HepG2 (cell line): Measurements from ENCODE around the gene E2F1. TPM values are rescaled to one million over a fixed set of nuclear protein-coding genes. Genes with fewer than 3 reads are reported as not detected.

ENCODE experiments used
- AHR ChIP-seq: IDR thresholded peaks from 2 replicates; pipeline ENCODE4 v1.6.1; 2018; ENCODE audit warnings: missing genetic modification reagents, missing compliant biosample characterization
- CEBPG ChIP-seq: IDR thresholded peaks from 2 replicates; pipeline ENCODE4 v1.6.1; 2016
- FLYWCH1 ChIP-seq: sonication (generic); formaldehyde crosslinking; IDR thresholded peaks from 2 replicates; pipeline ENCODE4 v1.8.1; 2023; ENCODE audit warnings: mild to moderate bottlenecking, missing genetic modification reagents
- FOXP4 ChIP-seq: sonication (generic); formaldehyde crosslinking; IDR thresholded peaks from 2 replicates; pipeline ENCODE4 v1.4.0; 2020; ENCODE audit warnings: missing genetic modification reagents
- HES4 ChIP-seq: sonication (generic); formaldehyde crosslinking; IDR thresholded peaks from 2 replicates; pipeline ENCODE4 v1.9.0; 2021; ENCODE audit warnings: mild to moderate bottlenecking, missing genetic modification reagents, borderline replicate concordance
- IKZF1 ChIP-seq: fragments of 450-650 bp; IDR thresholded peaks from 2 replicates; pipeline ENCODE4 v1.7.1; 2016
- KMT2B ChIP-seq: IDR thresholded peaks from 2 replicates; pipeline ENCODE4 v1.6.1; 2016; ENCODE audit warnings: missing genetic modification reagents, missing compliant biosample characterization
- PREB ChIP-seq: sonication (generic); formaldehyde crosslinking; IDR thresholded peaks from 2 replicates; pipeline ENCODE4 v1.4.0; 2020; ENCODE audit warnings: missing genetic modification reagents
- PRMT3 ChIP-seq: sonication (generic); formaldehyde crosslinking; IDR thresholded peaks from 2 replicates; pipeline ENCODE4 v1.8.1; 2022; ENCODE audit warnings: low read depth, mild to moderate bottlenecking, moderate library complexity, missing genetic modification reagents, borderline replicate concordance
- SALL1 ChIP-seq: sonication (generic); formaldehyde crosslinking; IDR thresholded peaks from 2 replicates; pipeline ENCODE4 v1.8.0; 2022; ENCODE audit warnings: mild to moderate bottlenecking, missing genetic modification reagents
- TCF7L2 ChIP-seq: IDR thresholded peaks from 2 replicates; pipeline ENCODE4 v1.6.1; 2011; ENCODE audit warnings: mild to moderate bottlenecking, low read depth, low read length, moderate library complexity
- THAP11 ChIP-seq: IDR thresholded peaks from 2 replicates; pipeline ENCODE4 v1.6.1; 2016; ENCODE audit warnings: missing biosample characterization, missing genetic modification reagents
- ZBTB46 ChIP-seq: sonication (generic); formaldehyde crosslinking; IDR thresholded peaks from 2 replicates; pipeline ENCODE4 v1.4.0; 2020; ENCODE audit warnings: mild to moderate bottlenecking, missing genetic modification reagents, borderline replicate concordance
- ZMAT5 ChIP-seq: sonication (generic); formaldehyde crosslinking; IDR thresholded peaks from 2 replicates; pipeline ENCODE4 v1.5.0; 2020; ENCODE audit warnings: mild to moderate bottlenecking, low read depth, missing genetic modification reagents, borderline replicate concordance
- ZMYM2 ChIP-seq: sonication (generic); formaldehyde crosslinking; IDR thresholded peaks from 2 replicates; pipeline ENCODE4 v1.8.0; 2022; ENCODE audit warnings: mild to moderate bottlenecking, missing genetic modification reagents
- ZNF44 ChIP-seq: sonication (generic); formaldehyde crosslinking; IDR thresholded peaks from 2 replicates; pipeline ENCODE4 v1.5.1; 2020; ENCODE audit warnings: mild to moderate bottlenecking, missing genetic modification reagents
- ZNF484 ChIP-seq: sonication (generic); formaldehyde crosslinking; IDR thresholded peaks from 2 replicates; pipeline ENCODE4 v1.5.1; 2020; ENCODE audit warnings: mild to moderate bottlenecking, low read depth, missing genetic modification reagents, borderline replicate concordance
- ZNF512B ChIP-seq: sonication (generic); formaldehyde crosslinking; IDR thresholded peaks from 2 replicates; pipeline ENCODE4 v1.5.1; 2020; ENCODE audit warnings: missing genetic modification reagents, mild to moderate bottlenecking, borderline replicate concordance
- ZNF644 ChIP-seq: IDR thresholded peaks from 2 replicates; pipeline ENCODE4 v1.6.1; 2016; ENCODE audit warnings: low read depth
- polyA plus RNA-seq, 8 experiments: library from polyadenylated mRNA; depleted of rRNA in 3 of 8; stranded (reverse) in 7 of 8; unstranded in 1 of 8; fragments of >200 nt; fragmentation: Illumina TruSeq in 4 of 8; extraction: Trizol in 4 of 8; gene quantifications; 2 replicates each; pipeline versions ENCODE4 v1.2.1 to v1.2.3, GENCODE V29; 2011 to 2016; ENCODE audit warnings: low read depth in 4 of 8, missing spikeins in 1 of 8, mixed read lengths in 1 of 8; ENCODE audit not compliant: insufficient read depth in 1 of 8
- total RNA-seq, 5 experiments: library from RNA; depleted of rRNA; stranded (reverse); fragments of >200 nt; fragmentation: Illumina TruSeq; extraction: Trizol; gene quantifications; 2 replicates each; pipeline ENCODE4 v1.2.3, GENCODE V29; 2016; ENCODE audit warnings: low read depth in 1 of 5
- TF ChIP-seq, protein P1 (sequence below): IDR thresholded peaks from 2 replicates; pipeline ENCODE4 v1.6.1; 2012; ENCODE audit warnings: low read depth, low read length, improper control_type of control experiment

Gene E2F1
- total and polyA plus RNA-seq, 2 of the 13 experiments (the other 11 are each of a cell fraction or from before 2014, with no cell fraction given), result 25.5 to 39.4 TPM

DNA sequence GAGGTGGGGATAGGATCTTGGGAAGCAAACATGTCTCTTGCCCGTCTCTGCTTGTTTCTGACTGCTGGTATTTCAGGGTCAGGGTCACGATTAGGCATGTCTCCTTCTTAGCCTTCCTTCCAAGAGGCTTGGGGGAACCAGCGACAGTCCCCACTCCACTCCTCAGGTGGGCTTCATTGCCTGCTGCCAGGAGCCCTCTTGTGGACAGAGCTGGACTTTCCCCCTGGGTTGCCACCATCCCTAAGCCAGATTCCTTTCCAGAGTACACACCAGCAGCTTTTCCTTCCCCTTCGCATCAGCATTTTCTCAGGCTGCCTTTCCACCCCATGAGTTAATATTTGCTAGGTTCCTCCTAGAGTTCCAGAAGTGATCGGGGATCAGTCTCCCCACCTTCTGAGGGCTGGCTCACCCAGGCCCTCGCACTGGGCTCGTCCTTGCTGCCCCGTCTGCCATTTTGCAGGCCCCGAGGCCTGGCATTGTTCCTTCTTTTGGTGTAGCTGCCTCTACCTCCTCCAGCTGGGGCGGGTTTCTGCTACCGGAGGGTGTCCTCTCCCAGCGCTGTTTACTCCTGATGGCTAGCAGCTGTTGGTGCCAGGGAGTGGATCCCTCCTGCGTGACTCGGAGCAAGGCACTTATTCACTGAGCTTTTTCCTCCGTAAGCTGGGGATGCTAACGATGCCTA, 32.8 kb downstream of the E2F1 start (continued):
- TF ChIP-seq TCF7L2 (no peak), ZMYM2 (CRISPR knock-in tag) (no peak), PRMT3 (CRISPR knock-in tag) (0 out of 2 replicates have a peak, but pooled peaks have one; percentile 79), SALL1 (CRISPR knock-in tag) (peak; percentile 77), FLYWCH1 (peak; percentile 62; the same call in 1 of the 2 replicates), ZNF44 (CRISPR knock-in tag) (no peak), PREB (CRISPR knock-in tag) (no peak; the same call in 1 of the 2 replicates), ZMAT5 (CRISPR knock-in tag) (no peak), ZNF484 (no peak), FOXP4 (0 out of 2 replicates have a peak, but pooled peaks have one; percentile 25), CEBPG (CRISPR knock-in tag) (peak; percentile 50; the same call in 1 of the 2 replicates), HES4 (CRISPR knock-in tag) (0 out of 2 replicates have a peak, but pooled peaks have one; percentile 44), ZBTB46 (CRISPR knock-in tag) (no peak), KMT2B (CRISPR knock-in tag) (no peak), ZNF644 (no peak), THAP11 (peak; percentile 60; the same call in 1 of the 2 replicates), ZNF512B (CRISPR knock-in tag) (no peak; the same call in 1 of the 2 replicates), AHR (CRISPR knock-in tag) (no peak), IKZF1 (no peak)
- TF ChIP-seq, protein P1, sequence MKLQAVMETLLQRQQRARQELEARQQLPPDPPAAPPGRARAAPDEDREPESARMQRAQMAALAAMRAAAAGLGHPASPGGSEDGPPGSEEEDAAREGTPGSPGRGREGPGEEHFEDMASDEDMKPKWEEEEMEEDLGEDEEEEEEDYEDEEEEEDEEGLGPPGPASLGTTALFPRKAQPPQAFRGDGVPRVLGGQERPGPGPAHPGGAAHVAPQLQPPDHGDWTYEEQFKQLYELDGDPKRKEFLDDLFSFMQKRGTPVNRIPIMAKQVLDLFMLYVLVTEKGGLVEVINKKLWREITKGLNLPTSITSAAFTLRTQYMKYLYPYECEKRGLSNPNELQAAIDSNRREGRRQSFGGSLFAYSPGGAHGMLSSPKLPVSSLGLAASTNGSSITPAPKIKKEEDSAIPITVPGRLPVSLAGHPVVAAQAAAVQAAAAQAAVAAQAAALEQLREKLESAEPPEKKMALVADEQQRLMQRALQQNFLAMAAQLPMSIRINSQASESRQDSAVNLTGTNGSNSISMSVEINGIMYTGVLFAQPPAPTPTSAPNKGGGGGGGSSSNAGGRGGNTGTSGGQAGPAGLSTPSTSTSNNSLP, result no peak
